H1 (cell line): ENCODE results near the gene STX18. TPM values are rescaled to one million over a fixed set of nuclear protein-coding genes. Genes with fewer than 3 reads are reported as not detected.

Experiments used
- CTCF ChIA-PET: fragments of 300-600 bp; sonication (Branson Sonifier 250); formaldehyde crosslinking; loops from one replicate; lab custom pipeline; 2021; ENCODE audit not compliant: partially characterized antibody; lab: Charles Lee
- POLR2A ChIA-PET: fragments of 300-600 bp; sonication (Branson Sonifier 250); formaldehyde crosslinking; loops from one replicate; lab custom pipeline; 2021; ENCODE audit warnings: inconsistent platforms; ENCODE audit not compliant: partially characterized antibody; lab: Charles Lee
- DNase-seq, 2 experiments: peaks; one replicate each; pipeline versions ENCODE4 v3.0.0 to v3.0.0-alpha.2; 2010 to 2022; ENCODE audit warnings: low spot score in 2 of 2, low read depth in 1 of 2, mixed read lengths in 1 of 2
- FAIRE-seq: peaks from 2 replicates; lab custom pipeline; 2011; peaks lifted over from hg19 to GRCh38; lab: Jason Lieb, UNC
- H2AFZ ChIP-seq: 2 replicates; pipeline ENCODE4 v1.8.1; 2012; ENCODE audit warnings: low read length, inconsistent platforms
- H2AK5ac ChIP-seq: 2 replicates; pipeline ENCODE4 v1.6.1; 2013; ENCODE audit warnings: low read depth, low read length
- H2BK120ac ChIP-seq: replicated peaks from 2 replicates; pipeline ENCODE3; 2013; ENCODE audit warnings: low read depth, low read length, inconsistent platforms
- H2BK12ac ChIP-seq: 2 replicates; pipeline ENCODE4 v1.6.1; 2013; ENCODE audit warnings: low read depth, low read length
- H2BK15ac ChIP-seq: 2 replicates; pipeline ENCODE4 v1.6.1; 2013; ENCODE audit warnings: low read length
- H2BK20ac ChIP-seq: 2 replicates; pipeline ENCODE4 v1.6.1; 2013; ENCODE audit warnings: low read length
- H2BK5ac ChIP-seq: 2 replicates; pipeline ENCODE4 v1.6.1; 2013; ENCODE audit warnings: low read depth, low read length
- H3K14ac ChIP-seq: 2 replicates; pipeline ENCODE4 v1.6.1; 2013; ENCODE audit warnings: inconsistent platforms; ENCODE audit not compliant: insufficient read length
- H3K18ac ChIP-seq: 2 replicates; pipeline ENCODE4 v1.6.1; 2013; ENCODE audit warnings: low read length; ENCODE audit errors: extremely low read depth
- H3K23ac ChIP-seq: 2 replicates; pipeline ENCODE4 v1.6.1; 2013; ENCODE audit warnings: inconsistent platforms; ENCODE audit not compliant: insufficient read length
- H3K23me2 ChIP-seq: 2 replicates; pipeline ENCODE4 v1.6.1; 2013; ENCODE audit warnings: low read depth, low read length
- H3K27ac ChIP-seq: 2 replicates; pipeline ENCODE4 v1.6.1; 2011; ENCODE audit warnings: low read depth, low read length, inconsistent platforms
- H3K27me3 ChIP-seq, 4 experiments: replicated peaks in 1 of 4; 1 replicate in 1 of 4; 2 replicates in 3 of 4; pipeline versions ENCODE4 v1.6.1 to v1.8.1; 2011 to 2013; ENCODE audit warnings: low read length in 3 of 4, mild to moderate bottlenecking in 3 of 4, inconsistent platforms in 2 of 4, mixed read lengths in 2 of 4, moderate library complexity in 1 of 4; ENCODE audit not compliant: control insufficient read depth in 3 of 4, insufficient read depth in 3 of 4; ENCODE audit errors: extremely low read depth in 1 of 4
- H3K36me3 ChIP-seq, 4 experiments: 2 replicates each; pipeline versions ENCODE4 v1.6.1 to v1.8.1; 2011 to 2013; ENCODE audit warnings: mild to moderate bottlenecking in 4 of 4, low read length in 3 of 4, moderate library complexity in 2 of 4, control low read depth in 1 of 4, inconsistent platforms in 1 of 4; ENCODE audit not compliant: insufficient read depth in 4 of 4, control insufficient read depth in 2 of 4
- H3K4ac ChIP-seq: replicated peaks from 2 replicates; pipeline ENCODE3; 2013; ENCODE audit warnings: low read length, low read depth, mixed read lengths, inconsistent platforms; ENCODE audit not compliant: insufficient read length
- H3K4me1 ChIP-seq, 4 experiments: replicated peaks in 1 of 4; 1 replicate in 1 of 4; 2 replicates in 3 of 4; pipeline versions ENCODE4 v1.6.1 to v1.8.1; 2011 to 2013; ENCODE audit warnings: low read length in 3 of 4, inconsistent platforms in 2 of 4, mixed read lengths in 1 of 4; ENCODE audit not compliant: insufficient read depth in 4 of 4, control insufficient read depth in 3 of 4
- H3K4me2 ChIP-seq, 2 experiments: 2 replicates each; pipeline versions ENCODE4 v1.6.1 to v1.8.1; 2011 to 2013; ENCODE audit warnings: low read depth in 2 of 2, low read length in 2 of 2, control low read depth in 1 of 2, inconsistent platforms in 1 of 2, mild to moderate bottlenecking in 1 of 2; ENCODE audit not compliant: insufficient read depth in 1 of 2
- H3K4me3 ChIP-seq, 4 experiments: fragments of 200-600, 300-600 bp in 1 of 4; sonication (generic), shearing (Covaris generic), sonication (Bioruptor Twin) in 1 of 4; 2 replicates each; pipeline versions ENCODE4 v1.5.1 to v1.8.1; 2011 to 2016; ENCODE audit warnings: low read length in 4 of 4, low read depth in 3 of 4, control low read depth in 2 of 4, inconsistent platforms in 2 of 4, mild to moderate bottlenecking in 2 of 4, mixed read lengths in 1 of 4, moderate library complexity in 1 of 4; ENCODE audit not compliant: insufficient read depth in 2 of 4; ENCODE audit errors: extremely low read depth in 1 of 4
- H3K56ac ChIP-seq: replicated peaks from 2 replicates; pipeline ENCODE3; 2013; ENCODE audit warnings: low read depth, mild to moderate bottlenecking, mixed read lengths, low read length, inconsistent platforms; ENCODE audit not compliant: insufficient read length
- H3K79me1 ChIP-seq: 2 replicates; pipeline ENCODE4 v1.6.1; 2013; ENCODE audit warnings: low read depth, low read length, control low read depth
- H3K79me2 ChIP-seq, 2 experiments: 2 replicates each; pipeline versions ENCODE4 v1.6.1 to v1.8.1; 2012 to 2013; ENCODE audit warnings: low read length in 2 of 2, mild to moderate bottlenecking in 2 of 2, inconsistent platforms in 1 of 2; ENCODE audit not compliant: insufficient read depth in 2 of 2, control insufficient read depth in 1 of 2
- H3K9ac ChIP-seq, 4 experiments: replicated peaks in 1 of 4; 1 replicate in 1 of 4; 2 replicates in 3 of 4; pipeline versions ENCODE4 v1.6.1 to v1.8.1; 2011 to 2013; ENCODE audit warnings: low read depth in 3 of 4, low read length in 3 of 4, control low read depth in 2 of 4, mild to moderate bottlenecking in 2 of 4, moderate library complexity in 2 of 4, inconsistent platforms in 1 of 4; ENCODE audit errors: extremely low read depth in 1 of 4
- H3K9me3 ChIP-seq, 2 experiments: 2 replicates each; pipeline versions ENCODE4 v1.6.1 to v1.8.1; 2012 to 2013; ENCODE audit warnings: mild to moderate bottlenecking in 2 of 2, moderate library complexity in 2 of 2, control low read depth in 1 of 2, inconsistent platforms in 1 of 2, low read depth in 1 of 2, low read length in 1 of 2, mixed read lengths in 1 of 2; ENCODE audit not compliant: insufficient read depth in 2 of 2
- H4K20me1 ChIP-seq, 2 experiments: replicated peaks in 1 of 2; 2 replicates each; pipeline versions ENCODE3 to v1.8.1; 2011 to 2013; ENCODE audit warnings: inconsistent platforms in 2 of 2, low read length in 2 of 2, mild to moderate bottlenecking in 1 of 2; ENCODE audit not compliant: insufficient read depth in 2 of 2, control insufficient read depth in 1 of 2
- H4K5ac ChIP-seq: 2 replicates; pipeline ENCODE4 v1.6.1; 2013; ENCODE audit warnings: low read length, low read depth, mixed read lengths, inconsistent platforms; ENCODE audit not compliant: insufficient read length
- H4K8ac ChIP-seq: 2 replicates; pipeline ENCODE4 v1.8.0; 2013; ENCODE audit warnings: mild to moderate bottlenecking, moderate library complexity, low read length, inconsistent platforms; ENCODE audit not compliant: insufficient read depth; ENCODE audit errors: extremely low read depth
- H4K91ac ChIP-seq: replicated peaks from 2 replicates; pipeline ENCODE3; 2013; ENCODE audit warnings: low read length, mixed read lengths, inconsistent platforms; ENCODE audit not compliant: insufficient read length
- BCL11A ChIP-seq, 2 experiments: IDR thresholded peaks; one replicate each; pipeline ENCODE4 v1.6.1; 2011; ENCODE audit warnings: low read depth in 2 of 2, low read length in 2 of 2, mild to moderate bottlenecking in 2 of 2
- CBX5 ChIP-seq: fragments of 300-800, 300-1000 bp; sonication (generic); IDR thresholded peaks from 2 replicates; pipeline ENCODE4 v1.7.1; 2016; ENCODE audit warnings: antibody characterized with exemption, low read length, low read depth
- EP300 ChIP-seq, 2 experiments: IDR thresholded peaks; 1 replicate in 1 of 2; 2 replicates in 1 of 2; pipeline ENCODE4 v1.6.1; 2011 to 2012; ENCODE audit warnings: low read depth in 2 of 2, low read length in 2 of 2, mild to moderate bottlenecking in 2 of 2, borderline replicate concordance in 1 of 2, inconsistent platforms in 1 of 2, moderate library complexity in 1 of 2
- EZH2 ChIP-seq: fragments of 200-600 bp; sonication (generic); IDR thresholded peaks from 2 replicates; pipeline ENCODE4 v1.7.1; 2012; ENCODE audit warnings: low read depth, mild to moderate bottlenecking, moderate library complexity, low read length, inconsistent platforms; ENCODE audit not compliant: severe bottlenecking
- KDM1A ChIP-seq: fragments of 200-600, 300-600 bp; sonication (generic); IDR thresholded peaks from 2 replicates; pipeline ENCODE4 v1.7.1; 2016; ENCODE audit warnings: mild to moderate bottlenecking, low read length, borderline replicate concordance
- MAX ChIP-seq: IDR thresholded peaks from 2 replicates; pipeline ENCODE4 v1.6.1; 2012; ENCODE audit warnings: inconsistent platforms
- POLR2A ChIP-seq, 2 experiments: IDR thresholded peaks; 1 replicate in 1 of 2; 2 replicates in 1 of 2; pipeline ENCODE4 v1.6.1; 2011; ENCODE audit warnings: low read depth in 2 of 2, low read length in 2 of 2, mild to moderate bottlenecking in 2 of 2; ENCODE audit errors: control extremely low read depth in 1 of 2
- SIX5 ChIP-seq: IDR thresholded peaks from 2 replicates; pipeline ENCODE4 v1.6.1; 2011; ENCODE audit warnings: mild to moderate bottlenecking, low read depth, low read length
- SUZ12 ChIP-seq: fragments of 200-600 bp; sonication (generic); IDR thresholded peaks from 2 replicates; pipeline ENCODE4 v1.6.1; 2012; ENCODE audit warnings: mild to moderate bottlenecking, inconsistent platforms, low read length, moderate library complexity, mixed read lengths
- WGBS, 2 experiments: shearing (Covaris generic) in 1 of 2; methylation state at CpG; one replicate each; pipeline versions ENCODE4 v1.1.6 to v1.1.7; 2013 to 2015; ENCODE audit warnings: low lambda C conversion rate in 2 of 2, mixed read lengths in 2 of 2, inconsistent platforms in 1 of 2, low coverage in 1 of 2, missing lambda C conversion rate in 1 of 2; ENCODE audit not compliant: insufficient replicate concordance in 2 of 2, insufficient coverage in 1 of 2, insufficient read length in 1 of 2; ENCODE audit errors: extremely low coverage in 1 of 2, missing lambda C conversion rate in 1 of 2; 5-methylcytosine and 5-hydroxymethylcytosine counted together
- polyA plus RNA-seq, 7 experiments: library from polyadenylated mRNA; depleted of rRNA in 3 of 7; stranded (reverse) in 5 of 7; unstranded in 2 of 7; fragments of >200 nt in 5 of 7; fragments of 200-250 nt in 2 of 7; gene quantifications; 1 replicate in 5 of 7; 2 replicates in 1 of 7; 4 replicates in 1 of 7; pipeline versions ENCODE4 v1.2.1 to v1.2.3, GENCODE V29; 2011 to 2013; ENCODE audit warnings: missing spikeins in 2 of 7, mixed read lengths in 2 of 7
- total RNA-seq: library from RNA; stranded (reverse); fragmentation: NEBNext Ultra II Directional; extraction: Animal tissue kit (Norgen Biotek cat#: 25700); gene quantifications from 2 replicates; pipeline ENCODE4 v1.2.1, GENCODE V29; 2021

Gene STX18
- total and polyA plus RNA-seq, 2 of the 8 experiments (the other 6 are each of a cell fraction or from before 2014, with no cell fraction given), result 14.6 to 18.3 TPM

- Histone ChIP-seq H3K4ac (no peak overlapping the region), H2AK5ac (no peak overlapping the region), H3K27ac (no peak overlapping the region), H3K23ac (no peak overlapping the region), H3K36me3 (no peaks in the 10 kb centered on the region; a peak in 1 of 8 replicates), H4K91ac (no peak overlapping the region), H3K9ac (no peak overlapping the region), H3K9me3 (no peaks in the 10 kb centered on the region), H3K27me3 (no peaks in the 10 kb centered on the region), H3K23me2 (no peaks in the 10 kb centered on the region), H3K79me1 (no peaks in the 10 kb centered on the region; the same call in 1 of the 2 replicates), H3K56ac (no peak overlapping the region), H2BK120ac (no peak overlapping the region), H3K79me2 (peaks cover 0 to 9% of the 10 kb centered on the region in 2 experiments; a peak in 2 of 4 replicates), H2BK20ac (no peak overlapping the region), H2BK15ac (no peak overlapping the region), H4K5ac (no peak overlapping the region), H2BK12ac (no peak overlapping the region), H3K4me2 (no peak overlapping the region), H2BK5ac (no peak overlapping the region), H3K4me1 (peaks cover 0 to 4% (median 2%) of the 10 kb centered on the region in 4 experiments; a peak in 1 of 7 replicates), H4K20me1 (peaks cover 0 to 2% of the 10 kb centered on the region in 2 experiments), H3K18ac (no peak overlapping the region), H4K8ac (no peak overlapping the region), H2AFZ (no peak overlapping the region), H3K14ac (no peak overlapping the region), H3K4me3 (no peak overlapping the region)
- ChIA-PET CTCF (interaction anchor here (0.7 to 9.8 kb wide), 5 partner anchors 12 to 102 kb away, joined by 3 to 86 read pairs (median 8); no protein-coding TSS in a partner anchor), POLR2A (no interaction called here)
- FAIRE-seq, result no peak
- no peak for DNase-seq
- WGBS, 2 experiments, result 83% methylated on average over 2 of the region's 2 CpGs; no CpG with 5 or more reads in 1 of the 2 experiments
- no peak for TF ChIP-seq SUZ12
- no peak for TF ChIP-seq EP300 (IDR thresholded peaks at IDR 0.05; ENCODE audit: borderline replicate concordance in 1 of 2, low read depth in 2 of 2, low read length in 2 of 2)
- TF ChIP-seq EZH2, result no peak
- no peak for TF ChIP-seq BCL11A (IDR thresholded peaks at IDR 0.05; ENCODE audit: low read depth in 2 of 2, low read length in 2 of 2)
- no peak for TF ChIP-seq POLR2A (IDR thresholded peaks at IDR 0.05; ENCODE audit: control extremely low read depth in 1 of 2, low read depth in 2 of 2, low read length in 2 of 2)
- TF ChIP-seq KDM1A, result no peak
- no peak for TF ChIP-seq CBX5
- TF ChIP-seq SIX5, result no peak
- TF ChIP-seq MAX, result no peak
Observed at GRCh38 chr4:4521731-4522130, 20.1 kb downstream of the STX18 start.
